ENCODE results near the gene NUBP2. TPM values are rescaled to one million over a fixed set of nuclear protein-coding genes. Genes with fewer than 3 reads are reported as not detected.

Gene NUBP2
- total and polyA plus RNA-seq, 10 of the 15 experiments (the other 5 are each of a cell fraction or from before 2014, with no cell fraction given), result 1.9 to 129 (median 51.7) TPM

DNA sequence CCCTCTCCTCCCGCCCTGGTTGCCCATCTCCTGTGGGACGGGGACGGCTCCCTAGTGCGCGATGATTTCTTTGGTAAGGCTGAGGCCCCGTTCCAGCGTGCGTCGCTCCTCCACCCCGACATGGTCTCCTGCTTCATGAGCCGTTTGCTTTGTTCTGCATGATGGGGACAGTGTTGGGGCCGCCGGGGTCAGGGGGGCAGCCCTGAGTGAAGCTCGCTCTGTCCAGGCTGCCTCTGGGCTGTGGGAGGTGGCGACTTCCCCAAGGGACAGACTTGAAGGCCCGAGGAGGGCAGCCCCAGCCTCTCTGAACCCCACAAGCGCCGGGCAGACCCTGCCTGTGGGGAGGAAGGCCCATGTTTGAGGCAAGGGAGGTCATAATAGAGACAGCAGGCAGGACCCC, 23.8 kb upstream of the NUBP2 start:
- Histone ChIP-seq H3K4me2 (ENCODE audit: control insufficient read depth, insufficient read depth) (no peak overlapping the region), H4K20me1 (ENCODE audit: control insufficient read depth, insufficient read depth) (no peaks in the 10 kb centered on the region), H3K4me3 (no peak overlapping the region), H3K9ac (ENCODE audit: control insufficient read depth, insufficient read depth, low read length) (no peak overlapping the region), H2AFZ (ENCODE audit: control insufficient read depth, low read depth, low read length) (no peak overlapping the region), H3K27me3 (replicated peaks in 1 of 2; ENCODE audit: control insufficient read depth in 2 of 2, insufficient read depth in 2 of 2, low read length in 1 of 2) (no peaks in the 10 kb centered on the region), H3K79me2 (ENCODE audit: control insufficient read depth, insufficient read depth, low read length) (no peaks in the 10 kb centered on the region), H3K9me3 (replicated peaks; ENCODE audit: control insufficient read depth, insufficient read depth, low read length) (no peaks in the 10 kb centered on the region), H3K27ac (ENCODE audit: control insufficient read depth, insufficient read depth) (no peak overlapping the region), H3K36me3 (ENCODE audit: control insufficient read depth in 2 of 2, insufficient read depth in 2 of 2, low read length in 1 of 2) (peaks cover 0 to 6% of the 10 kb centered on the region in 2 experiments; a peak in 3 of 4 replicates), H3K4me1 (ENCODE audit: control insufficient read depth, insufficient read depth, low read length) (no peaks in the 10 kb centered on the region)
- DNase-seq (ENCODE audit: low read depth, low spot score) (no peak), FAIRE-seq (no peak), ATAC-seq (no peak)
- ChIA-PET POLR2A (no interaction called here), SMC1A (ENCODE audit: uncharacterized antibody, unreplicated experiment) (no interaction called here), CTCF (no interaction called here), RAD21 (ENCODE audit: unreplicated experiment) (no interaction called here)
- intact Hi-C loops (cut with micrococcal nuclease; ENCODE audit: unreplicated experiment), result no loop called here
- 87% methylated on average over 17 of the region's 18 CpGs for WGBS (ENCODE audit: insufficient coverage, insufficient replicate concordance, low lambda C conversion rate, missing lambda C conversion rate)
- TF ChIP-seq EGR1 (IDR thresholded peaks at IDR 0.05; ENCODE audit: borderline replicate concordance in 1 of 2, low read depth in 2 of 2, low read length in 2 of 2), result no peak
- TF ChIP-seq GATAD2B (conservative IDR thresholded peaks at IDR 0.05; ENCODE audit: low read depth), result no peak
- TF ChIP-seq EP300 (IDR thresholded peaks at IDR 0.05; ENCODE audit: borderline replicate concordance in 1 of 2, control insufficient read depth in 1 of 2, low read depth in 2 of 2, low read length in 2 of 2), result no peak
- TF ChIP-seq ZNF622 (IDR thresholded peaks at IDR 0.05), result no peak
- TF ChIP-seq SPI1 (IDR thresholded peaks at IDR 0.05; ENCODE audit: borderline replicate concordance, insufficient read depth, low read depth, low read length), result no peak
- no peak for TF ChIP-seq CBX3 (IDR thresholded peaks at IDR 0.05; ENCODE audit: borderline replicate concordance, low read depth)
- TF ChIP-seq BRCA1 (IDR thresholded peaks at IDR 0.05; ENCODE audit: low read depth, low read length), result no peak
- TF ChIP-seq USF2 (IDR thresholded peaks at IDR 0.05; ENCODE audit: borderline replicate concordance, low read depth, low read length), result no peak
- TF ChIP-seq NFXL1 (IDR thresholded peaks at IDR 0.05; ENCODE audit: borderline replicate concordance), result no peak
- TF ChIP-seq RAD21 (IDR thresholded peaks at IDR 0.05; ENCODE audit: insufficient read depth, low read depth, low read length), result no peak
- TF ChIP-seq ZNF24 (IDR thresholded peaks at IDR 0.05), result no peak
- no peak for TF ChIP-seq CBX5 (IDR thresholded peaks at IDR 0.05; ENCODE audit: low read depth)
- TF ChIP-seq, protein P1, sequence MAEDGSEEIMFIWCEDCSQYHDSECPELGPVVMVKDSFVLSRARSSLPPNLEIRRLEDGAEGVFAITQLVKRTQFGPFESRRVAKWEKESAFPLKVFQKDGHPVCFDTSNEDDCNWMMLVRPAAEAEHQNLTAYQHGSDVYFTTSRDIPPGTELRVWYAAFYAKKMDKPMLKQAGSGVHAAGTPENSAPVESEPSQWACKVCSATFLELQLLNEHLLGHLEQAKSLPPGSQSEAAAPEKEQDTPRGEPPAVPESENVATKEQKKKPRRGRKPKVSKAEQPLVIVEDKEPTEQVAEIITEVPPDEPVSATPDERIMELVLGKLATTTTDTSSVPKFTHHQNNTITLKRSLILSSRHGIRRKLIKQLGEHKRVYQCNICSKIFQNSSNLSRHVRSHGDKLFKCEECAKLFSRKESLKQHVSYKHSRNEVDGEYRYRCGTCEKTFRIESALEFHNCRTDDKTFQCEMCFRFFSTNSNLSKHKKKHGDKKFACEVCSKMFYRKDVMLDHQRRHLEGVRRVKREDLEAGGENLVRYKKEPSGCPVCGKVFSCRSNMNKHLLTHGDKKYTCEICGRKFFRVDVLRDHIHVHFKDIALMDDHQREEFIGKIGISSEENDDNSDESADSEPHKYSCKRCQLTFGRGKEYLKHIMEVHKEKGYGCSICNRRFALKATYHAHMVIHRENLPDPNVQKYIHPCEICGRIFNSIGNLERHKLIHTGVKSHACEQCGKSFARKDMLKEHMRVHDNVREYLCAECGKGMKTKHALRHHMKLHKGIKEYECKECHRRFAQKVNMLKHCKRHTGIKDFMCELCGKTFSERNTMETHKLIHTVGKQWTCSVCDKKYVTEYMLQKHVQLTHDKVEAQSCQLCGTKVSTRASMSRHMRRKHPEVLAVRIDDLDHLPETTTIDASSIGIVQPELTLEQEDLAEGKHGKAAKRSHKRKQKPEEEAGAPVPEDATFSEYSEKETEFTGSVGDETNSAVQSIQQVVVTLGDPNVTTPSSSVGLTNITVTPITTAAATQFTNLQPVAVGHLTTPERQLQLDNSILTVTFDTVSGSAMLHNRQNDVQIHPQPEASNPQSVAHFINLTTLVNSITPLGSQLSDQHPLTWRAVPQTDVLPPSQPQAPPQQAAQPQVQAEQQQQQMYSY (CRISPR knock-in tag; IDR thresholded peaks at IDR 0.05), result no peak
- no peak for TF ChIP-seq TCF12 (IDR thresholded peaks at IDR 0.05; ENCODE audit: low read depth, low read length)
- no peak for TF ChIP-seq MTA2 (IDR thresholded peaks at IDR 0.05; ENCODE audit: low read depth)
- no TSS peak for BruUV-seq (replicated peaks)
- in situ Hi-C loops (cut with MboI), result no loop called here
